COR-L47 (cell line): ENCODE data around the gene ACOX2.

Experiments used
- DNase-seq: peaks from one replicate; lab custom pipeline; 2025; lab: John Stamatoyannopoulos, UW

ACOX2 gene

DNA sequence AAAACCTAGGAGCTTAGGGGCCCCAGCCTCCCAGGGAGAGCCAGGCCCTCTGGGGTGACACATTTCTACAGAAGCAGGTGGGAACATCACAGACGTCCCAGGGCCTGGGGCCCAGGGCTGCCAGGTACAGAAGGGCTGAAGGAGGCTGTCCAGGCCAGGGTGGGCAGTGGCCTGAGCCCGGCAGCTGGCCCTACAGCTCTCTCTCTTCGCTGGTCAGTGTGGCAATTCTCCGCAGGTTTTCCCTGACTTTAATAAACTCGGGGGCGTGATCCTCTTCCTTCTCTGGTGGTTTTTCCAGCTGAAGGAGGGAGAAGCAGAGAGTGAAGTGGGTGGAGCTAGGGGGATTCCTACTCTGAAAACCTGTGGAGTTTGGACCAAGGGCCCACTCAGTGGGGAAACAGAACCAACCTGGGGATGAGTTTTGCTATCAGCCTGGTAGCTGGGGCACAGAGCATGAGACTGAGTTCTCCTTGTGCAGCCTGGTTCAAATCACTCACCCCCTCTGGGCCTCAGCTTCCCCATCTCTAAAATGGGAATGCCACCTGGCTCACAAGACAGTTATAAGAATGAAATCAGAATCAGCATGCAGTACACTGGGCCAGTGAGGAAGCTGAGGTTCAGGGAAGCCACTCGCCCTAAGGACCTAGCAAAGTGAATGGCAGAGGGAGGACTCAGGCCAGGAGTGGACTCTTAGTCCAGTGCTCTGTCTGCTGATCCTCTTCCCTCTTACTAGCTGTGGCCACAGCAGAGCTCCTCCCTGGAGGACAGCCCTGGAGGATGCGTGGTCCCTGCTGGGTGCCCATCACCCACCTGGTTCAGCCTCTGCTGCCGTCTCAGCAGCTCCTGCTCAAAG lies 29.6 kb upstream of the ACOX2 start:
- DNase-seq = no peak

GRCh38 chr3:58565621-58566397 lies 28.8 kb upstream of the ACOX2 start:
- no peak for DNase-seq

DNA sequence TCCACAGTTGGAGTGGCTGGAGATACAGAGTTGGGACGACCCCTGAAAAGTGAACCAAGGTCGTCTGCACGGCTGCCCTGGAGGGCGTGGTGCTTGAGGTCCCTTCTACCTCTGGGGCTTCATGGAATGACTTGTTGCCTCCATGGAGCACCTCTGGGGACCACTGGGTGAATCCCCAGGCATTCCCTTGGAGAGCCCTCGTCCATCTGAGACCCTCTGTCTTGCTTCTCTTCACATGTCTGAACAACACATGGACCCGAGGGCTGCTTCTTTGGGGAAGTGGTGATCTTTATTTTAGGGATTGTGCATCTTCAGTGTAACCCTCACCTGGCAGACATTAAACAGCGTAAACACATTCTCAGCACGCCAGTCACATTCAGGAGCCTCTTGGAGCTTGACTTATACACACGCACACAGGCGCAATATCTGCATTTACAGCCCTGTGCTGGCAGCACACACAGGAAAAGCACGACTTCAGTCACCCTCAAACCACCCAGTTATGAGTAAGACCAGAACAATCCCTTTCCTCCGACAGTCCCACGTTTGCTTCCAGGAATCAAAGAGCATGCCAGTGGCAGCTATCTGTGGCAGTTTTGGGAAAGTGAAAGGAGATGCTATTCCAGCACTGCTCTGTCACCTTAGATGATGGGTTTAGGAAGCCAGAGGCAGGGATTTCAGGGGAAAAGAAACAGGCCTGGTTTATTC lies 27.6 kb upstream of the ACOX2 start:
- DNase-seq = no peak

GRCh38 chr3:58564054-58564453 lies 27.1 kb upstream of the ACOX2 start:
- DNase-seq = no peak

DNA sequence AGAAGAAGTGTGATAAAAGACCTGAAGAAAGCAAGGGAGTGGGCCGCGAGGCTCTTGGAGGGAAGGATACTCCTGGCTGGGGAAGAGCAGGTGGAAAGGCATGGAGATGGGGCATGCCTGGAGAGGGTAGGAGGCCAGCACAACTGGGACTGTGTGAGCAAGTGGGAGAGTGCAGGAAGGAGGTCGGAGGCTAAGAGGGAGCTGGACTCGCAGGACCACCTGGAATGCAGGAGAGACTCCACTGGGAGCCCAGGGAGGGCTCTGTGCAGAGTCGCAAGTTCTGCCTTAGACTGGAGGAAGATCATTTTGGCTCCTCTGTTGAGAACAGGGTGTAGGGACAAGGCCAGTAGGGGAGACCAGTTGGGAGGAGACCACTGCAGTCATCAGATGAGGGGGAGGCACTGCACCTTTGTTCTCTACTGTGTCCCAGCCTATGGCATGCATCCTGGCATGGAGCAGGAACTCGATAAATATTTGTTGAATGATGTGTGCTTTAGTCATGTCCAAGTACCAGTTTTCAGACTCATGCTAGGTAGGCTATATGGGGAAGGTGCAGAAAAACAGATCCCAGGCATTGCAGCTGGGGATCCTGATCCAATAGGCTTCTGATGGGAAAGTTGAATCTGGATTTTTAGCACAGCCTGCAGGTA lies 26.5 kb upstream of the ACOX2 start:
- no peak for DNase-seq

DNA sequence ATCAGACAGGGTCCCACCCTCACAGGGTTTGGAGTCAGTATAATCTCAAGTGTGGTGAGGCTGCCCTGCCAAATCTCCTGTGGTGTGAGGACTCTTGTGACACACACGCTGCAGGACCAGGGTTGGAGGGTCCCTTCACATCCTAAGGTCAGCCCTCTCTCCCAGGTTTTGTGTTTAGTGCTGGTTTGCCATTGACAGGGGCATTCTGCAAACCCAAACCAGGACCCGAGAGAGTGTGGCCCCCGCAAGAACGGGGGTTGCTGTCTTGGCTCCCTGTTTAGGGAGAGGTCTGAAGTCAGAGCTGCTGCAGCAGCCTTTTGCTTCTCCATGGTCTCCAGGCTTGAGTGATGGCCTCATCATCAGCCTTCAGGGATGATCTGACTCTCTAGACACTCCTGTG lies 25.5 kb upstream of the ACOX2 start:
- DNase-seq = no peak

- DNase-seq = no peak
Observed at GRCh38 chr3:58560771-58561311, 23.9 kb upstream of the ACOX2 start.

- no peak for DNase-seq
Observed at GRCh38 chr3:58559586-58559985, 22.6 kb upstream of the ACOX2 start.

- no peak for DNase-seq
Observed at GRCh38 chr3:58557491-58557890, 20.5 kb upstream of the ACOX2 start.

- DNase-seq = no peak
Observed at GRCh38 chr3:58556761-58557221, 19.8 kb upstream of the ACOX2 start.

GRCh38 chr3:58556001-58556400 lies 19.0 kb upstream of the ACOX2 start:
- DNase-seq = no peak

GRCh38 chr3:58555203-58555602 lies 18.2 kb upstream of the ACOX2 start:
- no peak for DNase-seq

DNA sequence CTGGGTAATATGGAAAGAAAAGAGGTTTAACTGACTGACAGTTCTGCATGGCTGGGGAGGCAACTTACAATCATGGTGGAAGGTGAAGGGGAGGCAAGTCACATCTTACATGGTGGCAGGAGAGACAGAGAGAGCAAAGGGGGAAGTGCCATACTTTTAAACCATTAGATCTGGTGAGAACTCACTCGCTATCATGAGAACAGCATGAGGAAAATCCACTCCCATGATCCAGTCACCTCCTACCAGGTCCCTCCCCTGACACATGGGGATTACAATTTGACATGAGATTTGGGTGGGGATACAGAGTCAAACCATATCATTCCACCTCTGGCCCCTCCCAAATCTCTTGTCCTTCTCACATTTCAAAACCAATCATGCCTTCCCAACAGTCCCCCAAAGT lies 16.0 kb upstream of the ACOX2 start:
- no peak for DNase-seq

- no peak for DNase-seq
Observed at GRCh38 chr3:58551636-58552180, 14.7 kb upstream of the ACOX2 start.

GRCh38 chr3:58544541-58544940 lies 7.6 kb upstream of the ACOX2 start:
- no peak for DNase-seq

- no peak for DNase-seq
Observed at GRCh38 chr3:58540176-58540858, 3.3 kb upstream of the ACOX2 start.

DNA sequence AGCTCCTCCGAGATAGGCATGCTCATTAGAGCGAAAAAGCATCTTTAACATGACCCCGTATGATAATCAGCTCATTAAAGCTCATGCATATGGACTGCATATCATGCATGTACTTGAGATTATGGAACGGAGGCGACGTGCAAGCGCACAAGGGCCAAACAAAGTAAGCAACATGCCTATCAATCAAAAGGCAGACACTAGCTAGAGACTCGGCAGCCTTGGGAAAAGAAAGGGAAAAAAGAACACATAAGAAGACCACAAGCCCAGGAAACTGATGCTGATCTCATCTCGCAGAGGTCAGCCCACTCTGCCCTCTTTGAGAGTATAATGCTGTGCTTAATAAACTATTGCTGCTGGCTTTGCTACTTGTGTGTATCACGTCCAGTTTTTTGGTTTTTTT lies 2.6 kb upstream of the ACOX2 start:
- DNase-seq = no peak

DNA sequence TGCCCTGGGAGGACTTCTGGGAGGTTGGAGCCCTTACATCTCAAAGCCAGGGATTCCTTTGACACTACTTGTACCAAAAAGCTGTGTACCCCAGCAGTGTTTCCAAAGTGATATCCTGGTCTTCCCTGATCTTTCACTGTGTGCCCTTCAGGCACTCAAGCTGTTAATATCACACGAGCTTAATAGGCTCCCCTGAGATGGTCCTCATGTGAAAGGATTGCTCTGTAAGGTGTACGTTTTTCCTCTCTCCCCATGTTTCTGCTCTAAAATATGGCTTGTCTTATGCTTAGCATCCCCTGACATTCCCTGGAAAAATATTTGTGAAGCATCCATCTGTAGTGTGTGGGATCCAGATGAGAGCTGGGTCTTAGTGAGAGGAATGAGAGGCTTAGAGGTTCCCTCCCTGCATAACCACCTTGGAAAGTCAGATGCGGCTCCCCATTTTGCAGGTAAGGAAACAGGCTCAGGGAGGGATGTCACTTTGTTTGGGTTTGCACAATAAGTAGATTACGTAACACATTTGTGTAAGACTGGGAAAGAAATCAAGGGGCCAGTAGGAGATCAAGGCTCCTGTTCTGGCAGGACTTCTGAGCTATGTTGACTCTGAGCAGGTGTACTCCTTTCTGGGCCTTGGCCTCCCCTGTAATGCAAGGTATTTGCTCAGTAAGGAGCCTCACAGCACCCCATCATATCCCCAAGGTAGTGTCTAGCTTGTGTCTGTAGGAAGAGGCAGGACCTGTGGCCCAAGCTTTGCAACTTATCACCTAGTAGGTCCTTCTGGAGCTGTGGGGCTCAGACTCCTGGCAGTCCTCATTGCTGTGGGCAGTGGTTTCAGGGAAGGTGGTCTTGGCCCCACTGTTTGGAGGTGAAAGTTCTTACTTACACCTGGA lies 667 bp upstream of the ACOX2 start:
- no peak for DNase-seq

GRCh38 chr3:58535531-58536500 lies 1.2 kb downstream of the ACOX2 start:
- DNase-seq = no peak
